Measurements from ENCODE around the gene CDKAL1.
"Not testable (repeated sequence)": the region's sequence is repeated elsewhere in the genome, so short reads cannot be mapped to it uniquely, and the experiment has no call there.

The CDKAL1 gene

DNA sequence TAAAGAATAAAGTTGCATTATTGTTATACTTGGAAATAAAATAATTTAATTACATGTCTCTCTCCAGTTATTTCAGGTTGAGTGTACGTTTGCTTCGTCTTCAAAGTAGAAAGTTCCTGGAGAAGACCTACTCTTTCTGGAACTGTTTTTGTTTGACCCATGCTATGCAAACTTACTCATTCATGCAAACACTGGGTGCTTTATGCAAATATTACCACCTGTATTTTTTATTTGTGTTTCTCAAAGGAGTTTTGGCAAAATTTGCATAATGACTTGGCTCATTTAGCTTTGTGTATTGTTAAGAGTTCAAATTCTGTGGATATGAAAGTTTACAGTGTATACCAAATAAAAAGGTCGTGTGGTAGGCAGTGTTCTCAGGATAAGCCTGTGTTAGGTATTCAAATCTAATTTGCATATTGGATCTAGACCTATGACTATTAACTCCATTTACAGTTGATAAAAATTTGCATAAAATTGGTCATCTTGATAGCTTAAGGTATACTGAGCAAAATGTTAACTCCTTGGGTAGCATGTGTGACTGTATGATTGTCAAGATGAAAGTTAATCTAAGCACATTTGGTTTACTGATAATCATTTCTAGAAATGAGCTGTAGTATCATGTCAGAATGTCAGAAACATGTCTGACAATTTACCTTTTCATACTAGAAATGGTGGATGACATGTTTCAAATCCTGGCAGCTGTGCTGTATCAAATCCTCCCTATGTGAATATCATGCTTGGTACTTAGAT is 65.2 kb downstream of the CDKAL1 start:
- Histone ChIP-seq H3K4me1 (ENCODE audit: control insufficient read depth in 1 of 2, insufficient read depth in 2 of 2, low read length in 2 of 2) (no peaks in the 10 kb centered on the region), H3K9me3 (ENCODE audit: control insufficient read depth in 1 of 2, low read length in 2 of 2) (no peaks in the 10 kb centered on the region)

DNA sequence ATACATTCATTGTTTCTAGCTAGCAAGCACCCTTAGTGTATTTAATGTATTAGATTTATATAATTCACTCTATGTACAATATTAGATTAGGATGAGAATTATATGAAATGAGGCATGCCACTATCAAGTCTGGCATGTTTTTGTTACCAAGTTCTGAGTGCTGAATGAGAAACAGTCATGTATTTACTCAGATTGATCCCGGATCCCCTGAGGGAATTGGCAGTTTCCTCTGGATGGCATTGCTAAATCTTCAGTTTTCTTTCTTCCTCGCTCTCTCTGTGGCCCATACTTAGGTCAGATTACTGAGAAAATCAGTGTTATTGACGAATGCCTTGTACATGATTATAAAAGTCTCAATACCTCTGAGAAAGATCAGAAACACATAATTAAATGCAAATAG is 66.6 kb downstream of the CDKAL1 start:
- Histone ChIP-seq H3K27ac (ENCODE audit: low read length) (no peak overlapping the region), H3K27me3 (ENCODE audit: low read depth, low read length) (no peaks in the 10 kb centered on the region), H3K9me3 (ENCODE audit: control insufficient read depth in 1 of 2, low read length in 2 of 2) (no peaks in the 10 kb centered on the region), H3K36me3 (ENCODE audit: control insufficient read depth in 1 of 2, insufficient read depth in 2 of 2, low read length in 2 of 2) (peaks cover 0 to 10% of the 10 kb centered on the region in 2 donors), H3K4me1 (ENCODE audit: control insufficient read depth in 1 of 2, insufficient read depth in 2 of 2, low read length in 2 of 2) (no peaks in the 10 kb centered on the region), H3K4me3 (ENCODE audit: low read depth in 1 of 2, low read length in 2 of 2) (no peak overlapping the region)

More for the DNA sequence above, 65.2 kb downstream of the CDKAL1 start:
- Histone ChIP-seq H3K27ac (ENCODE audit: low read length) (no peak overlapping the region), H3K36me3 (ENCODE audit: control insufficient read depth in 1 of 2, insufficient read depth in 2 of 2, low read length in 2 of 2) (peaks cover 0 to 14% of the 10 kb centered on the region in 2 donors), H3K27me3 (ENCODE audit: low read depth, low read length) (no peaks in the 10 kb centered on the region), H3K4me3 (ENCODE audit: low read depth in 1 of 2, low read length in 2 of 2) (no peak overlapping the region)

DNA sequence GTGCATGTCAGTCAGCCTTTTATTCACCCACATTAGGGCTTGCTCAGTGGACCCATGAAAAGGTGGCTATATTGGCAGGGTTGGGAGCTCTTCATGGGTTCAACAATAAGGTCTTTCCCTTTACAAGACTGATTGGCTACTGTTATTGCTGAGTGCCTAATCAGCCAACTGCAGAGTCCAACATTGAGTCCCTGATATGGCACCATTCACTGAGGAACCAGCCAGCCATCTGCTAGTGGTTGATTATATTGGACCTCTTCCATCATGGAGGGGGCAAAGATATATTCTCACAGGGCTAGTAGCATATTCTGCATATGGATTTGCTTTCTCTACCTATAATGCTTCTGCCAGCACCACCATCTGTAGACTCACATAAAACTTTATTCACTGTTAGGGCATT is 69.9 kb downstream of the CDKAL1 start:
- H3K27me3 ChIP-seq (ENCODE audit: low read depth, low read length) = no peaks in the 10 kb centered on the region
- no peaks in the 10 kb centered on the region for H3K4me1 ChIP-seq (ENCODE audit: control insufficient read depth in 1 of 2, insufficient read depth in 2 of 2, low read length in 2 of 2)
- H3K4me3 ChIP-seq (ENCODE audit: low read depth in 1 of 2, low read length in 2 of 2) = no peak overlapping the region
- no peaks in the 10 kb centered on the region for H3K36me3 ChIP-seq (ENCODE audit: control insufficient read depth in 1 of 2, insufficient read depth in 2 of 2, low read length in 2 of 2)
- H3K9me3 ChIP-seq (ENCODE audit: control insufficient read depth in 1 of 2, low read length in 2 of 2) = no peaks in the 10 kb centered on the region
- H3K27ac ChIP-seq (ENCODE audit: low read length) = no peak overlapping the region

DNA sequence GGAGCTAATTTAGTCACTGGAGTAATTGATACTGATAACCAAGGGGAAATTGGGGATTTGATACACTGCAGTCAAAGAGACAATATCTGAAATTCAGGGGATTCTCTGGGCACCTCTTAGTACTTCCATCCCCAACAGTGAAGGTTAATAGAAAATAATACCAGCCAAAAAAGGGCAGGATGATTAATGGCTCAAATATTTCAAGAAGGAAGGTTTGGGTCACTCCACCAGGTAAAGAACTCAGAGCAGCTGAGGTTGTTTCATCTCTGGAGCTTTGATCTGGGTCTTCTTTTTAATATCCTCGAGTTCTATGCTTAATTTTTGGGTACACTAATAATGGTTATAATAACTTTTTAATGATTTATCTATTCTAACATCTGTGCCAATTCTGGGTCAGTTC is 70.8 kb downstream of the CDKAL1 start:
- Histone ChIP-seq H3K9me3 (ENCODE audit: control insufficient read depth in 1 of 2, low read length in 2 of 2) (no peaks in the 10 kb centered on the region), H3K27ac (ENCODE audit: low read length) (no peak overlapping the region), H3K36me3 (ENCODE audit: control insufficient read depth in 1 of 2, insufficient read depth in 2 of 2, low read length in 2 of 2) (no peaks in the 10 kb centered on the region), H3K4me1 (ENCODE audit: control insufficient read depth in 1 of 2, insufficient read depth in 2 of 2, low read length in 2 of 2) (no peaks in the 10 kb centered on the region), H3K27me3 (ENCODE audit: low read depth, low read length) (no peaks in the 10 kb centered on the region), H3K4me3 (ENCODE audit: low read depth in 1 of 2, low read length in 2 of 2) (no peak overlapping the region)

DNA sequence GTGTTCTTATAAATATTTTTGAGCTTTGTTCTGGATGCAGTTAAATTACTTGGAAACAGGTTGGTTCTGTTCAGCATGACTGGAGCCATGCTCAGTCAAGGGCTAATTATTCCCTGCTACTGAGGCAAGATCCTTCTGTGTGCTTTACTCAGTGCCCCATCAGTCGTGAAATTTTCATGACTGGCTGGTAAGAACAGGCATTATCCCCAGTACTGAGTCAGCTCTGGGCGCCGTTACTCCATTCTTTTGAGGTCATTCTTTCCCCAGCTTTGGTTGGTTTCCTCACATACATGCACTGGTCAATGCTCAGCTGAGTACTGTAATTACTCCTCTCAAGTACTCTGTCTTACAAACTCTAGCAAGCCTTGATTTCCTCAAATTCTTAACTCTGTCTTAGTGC is 71.3 kb downstream of the CDKAL1 start:
- Histone ChIP-seq H3K27ac (ENCODE audit: low read length) (no peak overlapping the region), H3K27me3 (ENCODE audit: low read depth, low read length) (no peaks in the 10 kb centered on the region), H3K4me1 (ENCODE audit: control insufficient read depth in 1 of 2, insufficient read depth in 2 of 2, low read length in 2 of 2) (no peaks in the 10 kb centered on the region), H3K9me3 (ENCODE audit: control insufficient read depth in 1 of 2, low read length in 2 of 2) (no peaks in the 10 kb centered on the region), H3K36me3 (ENCODE audit: control insufficient read depth in 1 of 2, insufficient read depth in 2 of 2, low read length in 2 of 2) (no peaks in the 10 kb centered on the region), H3K4me3 (ENCODE audit: low read depth in 1 of 2, low read length in 2 of 2) (no peak overlapping the region)

DNA sequence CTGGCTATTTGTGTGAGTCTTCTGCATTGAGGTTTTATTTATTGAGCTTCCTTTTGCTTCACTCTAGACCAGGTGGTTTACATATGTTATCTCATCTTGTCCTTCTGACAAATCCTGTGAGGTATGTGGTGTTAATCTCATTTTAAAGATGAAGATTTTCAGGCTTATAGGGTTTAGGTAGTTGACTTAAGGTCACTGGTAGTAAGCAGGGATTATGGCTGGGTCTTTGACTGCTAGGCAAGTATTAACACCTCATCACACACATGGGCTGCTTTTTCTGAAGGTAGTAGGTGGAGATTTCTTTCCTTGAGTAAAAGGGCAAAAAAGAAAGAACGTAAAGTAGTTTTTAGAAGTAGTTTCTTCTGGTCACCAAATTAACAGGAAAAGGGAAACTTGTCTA is 72.6 kb downstream of the CDKAL1 start:
- Histone ChIP-seq H3K27ac (ENCODE audit: low read length) (no peak overlapping the region), H3K4me3 (ENCODE audit: low read depth in 1 of 2, low read length in 2 of 2) (no peak overlapping the region), H3K9me3 (ENCODE audit: control insufficient read depth in 1 of 2, low read length in 2 of 2) (no peaks in the 10 kb centered on the region), H3K4me1 (ENCODE audit: control insufficient read depth in 1 of 2, insufficient read depth in 2 of 2, low read length in 2 of 2) (no peaks in the 10 kb centered on the region), H3K27me3 (ENCODE audit: low read depth, low read length) (no peaks in the 10 kb centered on the region), H3K36me3 (ENCODE audit: control insufficient read depth in 1 of 2, insufficient read depth in 2 of 2, low read length in 2 of 2) (no peaks in the 10 kb centered on the region)

DNA sequence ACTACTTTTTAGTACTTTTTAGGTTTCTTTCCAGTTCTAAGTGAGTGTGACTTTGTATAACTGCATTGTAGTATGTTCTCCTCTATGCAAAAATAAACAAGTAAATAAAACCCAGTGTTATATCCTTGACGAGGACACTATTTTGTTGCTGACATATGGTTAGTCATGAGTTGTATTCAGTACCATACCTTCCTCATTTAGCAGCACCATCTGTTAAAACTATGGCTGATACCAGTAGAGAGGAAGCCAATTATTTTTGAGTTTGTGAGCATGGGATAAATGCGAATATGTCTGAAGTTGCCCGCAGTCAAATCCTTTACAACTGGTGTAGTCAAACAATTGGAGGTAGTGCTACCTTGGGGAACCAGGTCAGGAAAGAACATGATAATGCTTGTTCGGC is 74.1 kb downstream of the CDKAL1 start:
- Histone ChIP-seq H3K27ac (ENCODE audit: low read length) (no peak overlapping the region), H3K4me3 (ENCODE audit: low read depth in 1 of 2, low read length in 2 of 2) (no peak overlapping the region), H3K36me3 (ENCODE audit: control insufficient read depth in 1 of 2, insufficient read depth in 2 of 2, low read length in 2 of 2) (no peaks in the 10 kb centered on the region), H3K27me3 (ENCODE audit: low read depth, low read length) (no peaks in the 10 kb centered on the region), H3K9me3 (ENCODE audit: control insufficient read depth in 1 of 2, low read length in 2 of 2) (no peaks in the 10 kb centered on the region), H3K4me1 (ENCODE audit: control insufficient read depth in 1 of 2, insufficient read depth in 2 of 2, low read length in 2 of 2) (no peaks in the 10 kb centered on the region)

DNA sequence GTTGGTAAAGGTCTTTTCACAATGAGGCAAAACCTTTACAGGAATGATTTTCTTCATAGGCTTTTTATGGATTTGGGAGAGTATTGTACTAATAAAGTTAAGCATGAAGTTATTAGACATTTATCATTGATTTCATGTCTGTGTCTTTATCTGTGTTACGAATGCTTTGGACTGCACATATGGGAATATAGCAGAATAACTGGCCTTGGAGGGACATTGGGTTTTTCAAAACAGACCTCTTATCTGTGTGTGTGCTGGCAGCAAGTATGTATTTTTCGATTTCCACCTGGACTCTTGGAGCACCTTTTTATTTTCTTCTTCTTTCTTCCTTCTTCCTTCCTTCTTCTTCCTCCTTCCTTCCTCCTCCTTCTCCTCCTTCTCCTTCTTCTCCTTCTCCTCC is 74.6 kb downstream of the CDKAL1 start:
- no peaks in the 10 kb centered on the region for H3K9me3 ChIP-seq (ENCODE audit: control insufficient read depth in 1 of 2, low read length in 2 of 2)
- H3K36me3 ChIP-seq (ENCODE audit: control insufficient read depth in 1 of 2, insufficient read depth in 2 of 2, low read length in 2 of 2) = no peaks in the 10 kb centered on the region
- H3K27me3 ChIP-seq (ENCODE audit: low read depth, low read length) = no peaks in the 10 kb centered on the region
- no peak overlapping the region for H3K27ac ChIP-seq (ENCODE audit: low read length)
- H3K4me3 ChIP-seq (ENCODE audit: low read depth in 1 of 2, low read length in 2 of 2) = no peak overlapping the region
- no peaks in the 10 kb centered on the region for H3K4me1 ChIP-seq (ENCODE audit: control insufficient read depth in 1 of 2, insufficient read depth in 2 of 2, low read length in 2 of 2)

DNA sequence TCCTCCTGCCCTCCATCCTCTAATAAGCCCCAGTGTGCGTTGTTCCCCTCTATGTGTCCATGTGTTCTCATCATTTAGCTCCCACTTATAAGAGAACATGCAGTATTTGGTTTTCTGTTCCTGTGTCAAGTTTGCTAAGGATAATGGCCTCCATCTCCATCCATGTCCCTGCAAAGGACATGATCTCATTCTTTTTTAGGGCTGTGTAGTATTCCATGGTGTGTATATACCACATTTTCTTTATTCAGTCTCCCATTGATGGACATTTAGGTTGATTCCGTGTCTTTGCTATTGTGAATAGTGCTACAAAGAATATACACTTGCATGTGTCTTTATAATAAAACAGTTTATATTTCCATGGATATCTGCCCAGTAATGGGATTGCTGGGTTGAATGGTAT is 75.7 kb downstream of the CDKAL1 start:
- H3K27ac ChIP-seq (ENCODE audit: low read length); H3K9me3 ChIP-seq (ENCODE audit: control insufficient read depth in 1 of 2, low read length in 2 of 2); H3K27me3 ChIP-seq (ENCODE audit: low read depth, low read length); H3K4me1 ChIP-seq (ENCODE audit: control insufficient read depth in 1 of 2, insufficient read depth in 2 of 2, low read length in 2 of 2); H3K4me3 ChIP-seq (ENCODE audit: low read depth in 1 of 2, low read length in 2 of 2); H3K36me3 ChIP-seq (ENCODE audit: control insufficient read depth in 1 of 2, insufficient read depth in 2 of 2, low read length in 2 of 2): not testable (repeated sequence)

DNA sequence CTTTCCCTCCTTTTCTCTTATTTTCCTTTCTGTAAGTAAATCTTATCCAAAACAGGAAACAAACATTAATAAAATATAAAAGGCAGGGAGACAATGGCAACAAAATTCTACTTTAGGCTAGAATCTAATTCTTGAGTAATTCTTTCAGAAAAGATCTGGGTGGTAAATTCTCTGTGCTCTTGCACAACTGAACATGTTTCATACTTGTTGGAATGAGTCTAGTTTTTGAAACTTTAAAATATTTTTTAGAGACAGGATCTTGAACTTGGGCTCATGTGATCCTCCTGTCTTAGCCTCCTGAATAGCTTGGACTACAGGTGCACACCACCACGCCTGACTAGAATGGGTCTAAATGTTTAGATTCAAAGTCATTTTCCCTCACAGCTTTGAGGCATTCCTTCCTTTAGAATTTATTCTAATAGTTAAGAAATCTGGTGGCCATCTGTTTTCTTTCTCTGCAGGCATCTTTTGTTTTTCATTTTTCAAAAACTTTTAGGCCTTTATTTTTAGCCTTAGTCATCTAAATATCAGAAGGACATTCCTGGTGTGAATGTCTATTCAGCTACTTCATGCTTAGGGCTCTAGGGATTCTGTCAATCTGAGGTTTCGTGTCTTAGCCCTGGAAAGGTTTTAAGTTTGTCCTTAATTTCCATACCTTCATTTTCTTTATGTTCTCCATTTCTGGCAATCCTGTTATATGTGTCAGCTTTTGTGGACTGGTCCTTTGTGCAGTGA is 76.5 kb downstream of the CDKAL1 start:
- Histone ChIP-seq H3K27ac (ENCODE audit: low read length) (no peak overlapping the region), H3K4me3 (ENCODE audit: low read depth in 1 of 2, low read length in 2 of 2) (no peak overlapping the region)

DNA sequence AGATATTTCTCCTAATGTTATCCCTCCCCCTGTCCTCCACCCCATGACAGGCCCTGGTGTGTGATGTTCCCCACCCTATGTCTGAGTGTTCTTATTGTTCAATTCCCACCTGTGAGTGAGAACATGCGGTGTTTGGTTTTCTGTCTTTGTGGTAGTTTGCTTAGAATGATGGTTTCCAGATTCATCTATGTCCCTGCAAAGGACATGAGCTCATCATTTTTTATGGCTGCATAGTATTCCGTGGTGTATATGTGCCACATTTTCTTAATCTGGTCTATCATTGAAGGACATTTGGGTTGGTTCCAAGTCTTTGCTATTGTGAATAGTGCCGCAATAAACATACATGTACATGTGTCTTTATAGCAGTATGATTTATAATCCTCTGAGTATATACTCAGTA is 83.3 kb downstream of the CDKAL1 start:
- not testable (repeated sequence) for H3K4me1 ChIP-seq (ENCODE audit: control insufficient read depth in 1 of 2, insufficient read depth in 2 of 2, low read length in 2 of 2); H3K4me3 ChIP-seq (ENCODE audit: low read depth in 1 of 2, low read length in 2 of 2); H3K9me3 ChIP-seq (ENCODE audit: control insufficient read depth in 1 of 2, low read length in 2 of 2); H3K36me3 ChIP-seq (ENCODE audit: control insufficient read depth in 1 of 2, insufficient read depth in 2 of 2, low read length in 2 of 2); H3K27ac ChIP-seq (ENCODE audit: low read length); H3K27me3 ChIP-seq (ENCODE audit: low read depth, low read length)

More for the DNA sequence above, 76.5 kb downstream of the CDKAL1 start:
- H3K4me1 ChIP-seq (ENCODE audit: control insufficient read depth in 1 of 2, insufficient read depth in 2 of 2, low read length in 2 of 2) = no peaks in the 10 kb centered on the region
- no peaks in the 10 kb centered on the region for H3K9me3 ChIP-seq (ENCODE audit: control insufficient read depth in 1 of 2, low read length in 2 of 2)
- H3K36me3 ChIP-seq (ENCODE audit: control insufficient read depth in 1 of 2, insufficient read depth in 2 of 2, low read length in 2 of 2) = no peaks in the 10 kb centered on the region
- H3K27me3 ChIP-seq (ENCODE audit: low read depth, low read length) = no peaks in the 10 kb centered on the region

DNA sequence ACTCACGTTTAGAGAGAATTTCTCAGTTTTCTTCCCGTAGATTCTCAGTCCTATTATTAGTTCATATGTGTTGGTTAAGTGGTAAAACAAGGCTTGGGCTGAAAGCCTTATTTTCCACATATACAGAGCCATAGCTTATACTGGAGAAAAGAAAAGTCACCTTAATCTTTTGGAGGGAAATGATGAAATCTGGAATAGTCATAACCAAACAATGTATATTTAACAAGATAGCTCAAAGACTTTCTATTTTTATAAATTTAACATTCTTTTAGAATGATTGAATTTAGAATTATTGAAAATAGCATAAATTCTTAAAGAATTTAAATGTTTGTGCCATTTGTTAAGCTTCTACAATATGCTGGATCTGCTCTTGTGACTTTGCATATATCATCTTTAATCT is 85.8 kb downstream of the CDKAL1 start:
- H3K4me3 ChIP-seq (ENCODE audit: low read depth in 1 of 2, low read length in 2 of 2) = no peak overlapping the region

More for the DNA sequence above, 85.8 kb downstream of the CDKAL1 start:
- no peak overlapping the region for H3K27ac ChIP-seq (ENCODE audit: low read length)
- no peaks in the 10 kb centered on the region for H3K36me3 ChIP-seq (ENCODE audit: control insufficient read depth in 1 of 2, insufficient read depth in 2 of 2, low read length in 2 of 2)
- H3K27me3 ChIP-seq (ENCODE audit: low read depth, low read length) = no peaks in the 10 kb centered on the region
- H3K4me1 ChIP-seq (ENCODE audit: control insufficient read depth in 1 of 2, insufficient read depth in 2 of 2, low read length in 2 of 2) = peaks cover 0 to 7% of the 10 kb centered on the region in 2 donors
- H3K9me3 ChIP-seq (ENCODE audit: control insufficient read depth in 1 of 2, low read length in 2 of 2) = no peaks in the 10 kb centered on the region
